GM12801 (cell line): ENCODE data around the gene PPP1R16B.

Source experiments
- CTCF ChIP-seq: IDR thresholded peaks from one replicate; pipeline ENCODE4 v1.5.1; 2011; ENCODE audit warnings: control low read depth; ENCODE audit not compliant: insufficient read length; ENCODE audit errors: extremely low read depth

The PPP1R16B gene

GRCh38 chr20:38878866-38879265 is 73.4 kb downstream of the PPP1R16B start:
- no peak for TF ChIP-seq CTCF

DNA sequence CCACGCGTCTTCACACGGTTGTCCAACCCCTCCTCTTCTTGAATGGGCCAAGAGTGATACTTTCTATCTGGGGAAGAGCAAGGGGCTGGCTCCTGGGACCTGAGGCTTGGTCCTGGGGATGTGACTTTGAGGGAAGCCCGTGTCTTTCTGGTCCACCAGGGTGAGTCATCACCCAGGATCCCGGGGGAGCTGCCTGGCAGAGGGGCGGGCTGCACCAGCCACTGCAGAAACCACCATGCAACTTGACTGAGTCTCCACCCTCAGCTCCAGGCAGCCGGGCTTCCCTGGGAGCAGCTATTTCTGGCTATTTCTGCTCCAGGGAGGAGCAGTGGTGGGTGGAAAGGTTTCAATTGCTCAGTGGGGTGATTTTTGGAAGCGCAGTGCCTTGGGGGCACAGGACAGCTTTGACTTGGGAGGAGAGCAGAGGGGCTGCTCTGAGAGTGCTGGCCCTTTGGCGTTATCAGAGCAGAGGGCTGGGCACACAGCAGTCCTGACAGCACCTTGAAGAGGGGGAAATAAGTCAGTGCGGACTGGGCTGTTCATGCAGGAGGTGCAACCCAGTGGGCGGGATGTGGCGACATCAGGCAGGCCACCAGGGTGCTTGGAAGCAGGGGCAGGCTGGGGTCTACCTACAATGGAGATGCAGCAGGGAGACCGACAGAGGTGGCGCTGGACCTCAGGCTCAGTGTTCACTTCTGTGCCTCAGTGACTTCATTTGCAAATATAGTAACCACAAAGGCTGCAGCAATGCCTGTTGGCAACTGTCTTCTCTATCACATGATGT is 75.6 kb downstream of the PPP1R16B start:
- TF ChIP-seq CTCF: no peak

DNA sequence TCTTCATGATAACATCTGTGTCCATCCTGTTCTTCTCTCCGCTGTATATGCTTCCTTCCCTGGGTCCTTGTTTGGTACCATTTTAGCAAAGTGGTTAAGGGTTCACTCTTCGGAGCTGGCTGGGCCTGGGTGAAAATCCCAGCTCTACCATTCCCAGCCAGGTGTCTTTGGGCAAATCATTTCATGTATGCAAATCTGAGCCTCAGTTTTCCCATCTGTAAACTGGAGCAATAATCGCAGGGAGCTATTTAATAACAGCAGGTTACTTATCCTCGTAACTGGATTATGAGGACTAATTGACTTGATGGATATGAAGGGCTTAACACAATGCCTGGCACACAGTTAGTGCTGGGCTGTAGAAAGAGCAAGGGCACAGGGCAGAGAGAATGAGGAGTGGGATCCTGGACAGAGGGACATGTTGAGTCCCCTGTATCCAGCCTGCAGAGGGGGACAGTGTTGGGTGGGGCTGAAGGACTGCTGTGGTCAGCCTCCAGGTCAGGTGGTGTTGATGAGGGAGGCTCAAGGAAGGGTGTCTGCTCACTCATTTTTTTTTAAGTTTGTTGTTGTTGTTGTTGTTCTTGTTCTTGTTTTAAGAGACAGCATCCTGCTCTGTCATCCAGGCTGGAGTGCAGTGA is 76.4 kb downstream of the PPP1R16B start:
- no peak for TF ChIP-seq CTCF

DNA sequence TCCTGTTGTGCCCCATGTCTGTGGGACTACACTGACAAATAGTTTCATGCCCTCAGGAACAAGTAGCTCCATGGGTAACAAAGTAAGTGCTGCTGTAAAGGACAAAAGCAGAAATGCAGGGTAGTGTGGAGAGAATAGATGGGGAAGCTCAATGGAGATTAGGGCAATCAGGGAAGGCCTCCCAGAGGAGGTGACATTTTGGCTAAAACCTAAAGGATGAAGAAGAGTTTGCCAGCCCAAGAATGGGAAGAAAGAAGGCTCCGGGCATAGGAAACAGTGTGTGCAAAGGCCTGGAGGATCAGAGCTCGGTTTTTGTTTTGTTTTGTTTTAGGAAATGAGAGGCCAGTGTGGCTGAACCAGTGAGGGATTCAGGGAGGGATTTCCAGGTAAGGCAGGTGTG is 77.1 kb downstream of the PPP1R16B start:
- TF ChIP-seq CTCF: no peak

GRCh38 chr20:38883081-38883980 is 77.8 kb downstream of the PPP1R16B start:
- TF ChIP-seq CTCF: no peak

GRCh38 chr20:38883981-38884733 is 78.7 kb downstream of the PPP1R16B start:
- TF ChIP-seq CTCF: no peak

DNA sequence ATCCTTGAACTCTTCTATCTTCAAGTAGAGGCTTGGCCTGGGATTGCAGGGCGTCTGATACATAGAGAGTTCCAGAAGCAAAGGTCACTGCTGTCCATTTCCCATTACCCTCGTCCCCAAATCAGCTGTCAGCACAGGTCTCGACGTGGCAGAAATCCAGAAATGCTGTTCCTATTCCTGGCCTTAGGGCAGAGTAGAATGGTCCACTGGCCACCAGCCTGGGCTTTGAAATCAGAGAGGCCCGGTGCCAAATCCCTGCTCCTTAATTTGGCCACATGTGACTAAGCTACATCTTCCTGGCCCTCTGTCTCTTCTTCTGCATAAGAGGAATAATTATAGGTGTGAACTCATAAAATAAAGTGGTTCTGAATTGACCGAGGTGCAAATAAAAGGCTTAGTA is 79.9 kb downstream of the PPP1R16B start:
- TF ChIP-seq CTCF: no peak
